ENCODE data around the gene ACAD10.

- TF ChIP-seq TP53 (CRISPR knock-in tag; IDR thresholded peaks at IDR 0.05), result no peak
- no peak for TF ChIP-seq ZNF512 (CRISPR knock-in tag; IDR thresholded peaks at IDR 0.05; ENCODE audit: borderline replicate concordance)
- TF ChIP-seq CTCF (IDR thresholded peaks at IDR 0.05), result no peak
- no peak for TF ChIP-seq FOXP4 (CRISPR knock-in tag; IDR thresholded peaks at IDR 0.05)
- no peak for TF ChIP-seq NFYB (CRISPR knock-in tag; conservative IDR thresholded peaks at IDR 0.05; ENCODE audit: low read depth)
- no peak for TF ChIP-seq ETV6 (CRISPR knock-in tag; IDR thresholded peaks at IDR 0.05)
- TF ChIP-seq ATF1 (CRISPR knock-in tag; IDR thresholded peaks at IDR 0.05), result no peak
- TF ChIP-seq AR (CRISPR knock-in tag; IDR thresholded peaks at IDR 0.05), result no peak
- TF ChIP-seq FOXJ3 (CRISPR knock-in tag; IDR thresholded peaks at IDR 0.05; ENCODE audit: borderline replicate concordance), result no peak
Observed at GRCh38 chr12:111764120-111764821, 78.4 kb downstream of the ACAD10 start.
